Activated CD4-positive, alpha-beta memory T cell treated with anti-CD3 and anti-CD28 coated beads, Interleukin-2, amount 10 ng/mL, durations not matched to agents 7 days and 5 days (primary cell): Measurements from ENCODE around the gene H1-8. TPM values are rescaled to one million over a fixed set of nuclear protein-coding genes. Genes with fewer than 3 reads are reported as not detected.
"Not testable (repeated sequence)": the region's sequence is repeated elsewhere in the genome, so short reads cannot be mapped to it uniquely, and the experiment has no call there.

ENCODE experiments used
- CTCF ChIA-PET: fragments of 350-600 bp; sonication (Branson Sonifier 250); formaldehyde crosslinking; loops from one replicate; lab custom pipeline; 2021; ENCODE audit warnings: antibody characterized with exemption, inconsistent platforms; lab: Charles Lee
- POLR2A ChIA-PET: fragments of 350-600 bp; sonication (Branson Sonifier 250); formaldehyde crosslinking; loops from one replicate; lab custom pipeline; 2021; ENCODE audit warnings: antibody characterized with exemption; lab: Charles Lee
- DNase-seq: peaks from one replicate; pipeline ENCODE4 v3.0.0-alpha.2; 2020
- H3K27ac Mint-ChIP-seq: one replicate; pipeline ENCODE4 v1.8.0; 2021; ENCODE audit warnings: mild to moderate bottlenecking, mixed read lengths
- H3K27me3 Mint-ChIP-seq: one replicate; pipeline ENCODE4 v1.8.0; 2021; ENCODE audit warnings: mixed read lengths
- H3K36me3 Mint-ChIP-seq: one replicate; pipeline ENCODE4 v1.8.0; 2021; ENCODE audit warnings: low read depth, mixed read lengths
- H3K4me1 Mint-ChIP-seq: one replicate; pipeline ENCODE4 v1.8.0; 2021; ENCODE audit warnings: mixed read lengths
- H3K4me3 Mint-ChIP-seq: one replicate; pipeline ENCODE4 v1.8.0; 2021; ENCODE audit warnings: mild to moderate bottlenecking, mixed read lengths
- H3K9me3 Mint-ChIP-seq: one replicate; pipeline ENCODE4 v1.8.0; 2021; ENCODE audit warnings: mixed read lengths
- total RNA-seq, 2 experiments: library from RNA; stranded (reverse); gene quantifications; one replicate each; pipeline ENCODE4 v1.2.3, GENCODE V29; 2021

Gene H1-8
- total RNA-seq, 2 experiments from 2014 or later, result not detected

GRCh38 chr3:129504471-129505100 lies 38.4 kb upstream of the H1-8 start:
- CTCF ChIA-PET, result no interaction called here
- Mint-ChIP-seq H3K4me1 (no peaks in the 10 kb centered on the region), H3K4me3 (no peak overlapping the region), H3K27ac (no peak overlapping the region), H3K36me3 (no peaks in the 10 kb centered on the region), H3K27me3 (no peaks in the 10 kb centered on the region), H3K9me3 (no peaks in the 10 kb centered on the region)
- no peak for DNase-seq
- POLR2A ChIA-PET, result no interaction called here

GRCh38 chr3:129505341-129505740 lies 37.6 kb upstream of the H1-8 start:
- no peaks in the 10 kb centered on the region for H3K36me3 Mint-ChIP-seq
- ChIA-PET POLR2A (no interaction called here), CTCF (no interaction called here)
- H3K27ac Mint-ChIP-seq, result no peak overlapping the region
- H3K27me3 Mint-ChIP-seq, result no peaks in the 10 kb centered on the region
- DNase-seq, result no peak
- H3K4me1 Mint-ChIP-seq, result no peaks in the 10 kb centered on the region
- H3K4me3 Mint-ChIP-seq, result no peak overlapping the region
- H3K9me3 Mint-ChIP-seq, result no peaks in the 10 kb centered on the region

GRCh38 chr3:129506231-129506742 lies 36.7 kb upstream of the H1-8 start:
- peaks cover 8% of the 10 kb centered on the region for H3K4me1 Mint-ChIP-seq
- no peak overlapping the region for H3K4me3 Mint-ChIP-seq
- H3K27me3 Mint-ChIP-seq, result no peaks in the 10 kb centered on the region
- ChIA-PET CTCF (no interaction called here), POLR2A (no interaction called here)
- H3K9me3 Mint-ChIP-seq, result no peaks in the 10 kb centered on the region
- H3K27ac Mint-ChIP-seq, result no peak overlapping the region
- H3K36me3 Mint-ChIP-seq, result no peaks in the 10 kb centered on the region
- DNase-seq, result no peak

GRCh38 chr3:129507181-129507831 lies 35.7 kb upstream of the H1-8 start:
- H3K27ac Mint-ChIP-seq, result no peak overlapping the region
- H3K4me3 Mint-ChIP-seq, result no peak overlapping the region
- no peaks in the 10 kb centered on the region for H3K36me3 Mint-ChIP-seq
- no peaks in the 10 kb centered on the region for H3K27me3 Mint-ChIP-seq
- H3K4me1 Mint-ChIP-seq, result peaks cover 12% of the 10 kb centered on the region
- POLR2A ChIA-PET, result no interaction called here
- CTCF ChIA-PET, result no interaction called here
- DNase-seq, result no peak
- no peaks in the 10 kb centered on the region for H3K9me3 Mint-ChIP-seq

GRCh38 chr3:129512595-129512994 lies 30.4 kb upstream of the H1-8 start:
- H3K9me3 Mint-ChIP-seq, result no peaks in the 10 kb centered on the region
- H3K36me3 Mint-ChIP-seq, result no peaks in the 10 kb centered on the region
- H3K27ac Mint-ChIP-seq, result no peak overlapping the region
- H3K27me3 Mint-ChIP-seq, result no peaks in the 10 kb centered on the region
- DNase-seq, result no peak
- H3K4me1 Mint-ChIP-seq, result peaks cover 12% of the 10 kb centered on the region
- no peak overlapping the region for H3K4me3 Mint-ChIP-seq
- ChIA-PET POLR2A (no interaction called here), CTCF (interaction anchor here (1.3 kb wide), 1 partner anchor 20 kb away, joined by 3 read pairs; no protein-coding TSS in a partner anchor)

- H3K4me1 Mint-ChIP-seq, result peaks cover 12% of the 10 kb centered on the region
- DNase-seq, result no peak
- POLR2A ChIA-PET, result no interaction called here
- H3K27ac Mint-ChIP-seq, result no peak overlapping the region
- CTCF ChIA-PET, result interaction anchor here (1.3 kb wide), 1 partner anchor 21 kb away, joined by 3 read pairs; no protein-coding TSS in a partner anchor
- no peak overlapping the region for H3K4me3 Mint-ChIP-seq
- no peaks in the 10 kb centered on the region for H3K36me3 Mint-ChIP-seq
- no peaks in the 10 kb centered on the region for H3K9me3 Mint-ChIP-seq
- no peaks in the 10 kb centered on the region for H3K27me3 Mint-ChIP-seq
These were observed 29.3 kb upstream of the H1-8 start for GRCh38 chr3:129513705-129514104.

- Mint-ChIP-seq H3K4me1 (peaks cover 12% of the 10 kb centered on the region), H3K27ac (no peak overlapping the region), H3K9me3 (no peaks in the 10 kb centered on the region), H3K4me3 (no peak overlapping the region), H3K27me3 (no peaks in the 10 kb centered on the region), H3K36me3 (no peaks in the 10 kb centered on the region)
- ChIA-PET POLR2A (no interaction called here), CTCF (interaction anchor here (0.8 kb wide), 1 partner anchor 23 kb away, joined by 3 read pairs; no protein-coding TSS in a partner anchor)
- no peak for DNase-seq
These were observed 28.9 kb upstream of the H1-8 start for GRCh38 chr3:129514110-129514509.

GRCh38 chr3:129514563-129514962 lies 28.4 kb upstream of the H1-8 start:
- Mint-ChIP-seq H3K27ac (no peak overlapping the region), H3K4me3 (no peak overlapping the region), H3K9me3 (no peaks in the 10 kb centered on the region), H3K4me1 (peaks cover 12% of the 10 kb centered on the region), H3K27me3 (no peaks in the 10 kb centered on the region), H3K36me3 (no peaks in the 10 kb centered on the region)
- POLR2A ChIA-PET, result no interaction called here
- CTCF ChIA-PET, result interaction anchor here (0.8 kb wide), 1 partner anchor 24 kb away, joined by 3 read pairs; no protein-coding TSS in a partner anchor
- no peak for DNase-seq

GRCh38 chr3:129515108-129515820 lies 27.7 kb upstream of the H1-8 start:
- peaks cover 12% of the 10 kb centered on the region for H3K4me1 Mint-ChIP-seq
- DNase-seq, H3K9me3 Mint-ChIP-seq, POLR2A ChIA-PET, H3K36me3 Mint-ChIP-seq, CTCF ChIA-PET, H3K4me3 Mint-ChIP-seq, H3K27ac Mint-ChIP-seq, H3K27me3 Mint-ChIP-seq: not testable (repeated sequence)

- POLR2A ChIA-PET, H3K4me1 Mint-ChIP-seq, H3K9me3 Mint-ChIP-seq, H3K27me3 Mint-ChIP-seq, DNase-seq, CTCF ChIA-PET, H3K27ac Mint-ChIP-seq, H3K4me3 Mint-ChIP-seq, H3K36me3 Mint-ChIP-seq: not testable (repeated sequence)
These were observed 27.0 kb upstream of the H1-8 start for GRCh38 chr3:129515821-129516432.

- H3K36me3 Mint-ChIP-seq, result no peaks in the 10 kb centered on the region
- no peaks in the 10 kb centered on the region for H3K27me3 Mint-ChIP-seq
- DNase-seq, result no peak
- H3K4me1 Mint-ChIP-seq, result no peaks in the 10 kb centered on the region
- CTCF ChIA-PET, result no interaction called here
- no peak overlapping the region for H3K4me3 Mint-ChIP-seq
- H3K9me3 Mint-ChIP-seq, result no peaks in the 10 kb centered on the region
- POLR2A ChIA-PET, result no interaction called here
- no peak overlapping the region for H3K27ac Mint-ChIP-seq
These were observed 25.5 kb upstream of the H1-8 start for GRCh38 chr3:129517516-129517915.

GRCh38 chr3:129518038-129518561 lies 24.9 kb upstream of the H1-8 start:
- ChIA-PET CTCF (no interaction called here), POLR2A (no interaction called here)
- no peak overlapping the region for H3K4me3 Mint-ChIP-seq
- no peaks in the 10 kb centered on the region for H3K27me3 Mint-ChIP-seq
- no peaks in the 10 kb centered on the region for H3K4me1 Mint-ChIP-seq
- no peaks in the 10 kb centered on the region for H3K9me3 Mint-ChIP-seq
- no peaks in the 10 kb centered on the region for H3K36me3 Mint-ChIP-seq
- DNase-seq, result no peak
- no peak overlapping the region for H3K27ac Mint-ChIP-seq

GRCh38 chr3:129518581-129518980 lies 24.4 kb upstream of the H1-8 start:
- Mint-ChIP-seq H3K9me3 (no peaks in the 10 kb centered on the region), H3K4me3 (no peak overlapping the region), H3K36me3 (no peaks in the 10 kb centered on the region), H3K27ac (no peak overlapping the region), H3K4me1 (no peaks in the 10 kb centered on the region), H3K27me3 (no peaks in the 10 kb centered on the region)
- ChIA-PET POLR2A (no interaction called here), CTCF (no interaction called here)
- DNase-seq, result no peak
